ENCODE data around the gene BLTP1. TPM values are rescaled to one million over a fixed set of nuclear protein-coding genes. Genes with fewer than 3 reads are reported as not detected.

BLTP1 gene
- polyA plus RNA-seq, 1 experiment: 69.3 TPM

GRCh38 chr4:122131562-122132157 is 20.5 kb upstream of the BLTP1 start:
- ChIA-PET CTCF (no interaction called here), POLR2A (no interaction called here)
- H3K4me3 ChIP-seq (ENCODE audit: low read depth, low read length): no peak overlapping the region
- H3K27me3 ChIP-seq (ENCODE audit: control insufficient read depth, insufficient read depth, low read length): no peaks in the 10 kb centered on the region
- no peaks in the 10 kb centered on the region for H3K9me3 ChIP-seq (ENCODE audit: control insufficient read depth, insufficient read depth, low read length)
- H3K27ac ChIP-seq (ENCODE audit: low read depth, low read length): no peak overlapping the region
- no peak for DNase-seq (ENCODE audit: low read depth, low spot score)
- TF ChIP-seq CTCF (IDR thresholded peaks at IDR 0.05; ENCODE audit: low read depth, low read length): no peak

GRCh38 chr4:122132891-122133290 is 19.2 kb upstream of the BLTP1 start:
- no peak overlapping the region for H3K4me3 ChIP-seq (ENCODE audit: low read depth, low read length)
- TF ChIP-seq CTCF (IDR thresholded peaks at IDR 0.05; ENCODE audit: low read depth, low read length): no peak
- H3K27ac ChIP-seq (ENCODE audit: low read depth, low read length): no peak overlapping the region
- no peaks in the 10 kb centered on the region for H3K27me3 ChIP-seq (ENCODE audit: control insufficient read depth, insufficient read depth, low read length)
- ChIA-PET POLR2A (no interaction called here), CTCF (no interaction called here)
- H3K9me3 ChIP-seq (ENCODE audit: control insufficient read depth, insufficient read depth, low read length): no peaks in the 10 kb centered on the region
- no peak for DNase-seq (ENCODE audit: low read depth, low spot score)

GRCh38 chr4:122139139-122139538 is 13.0 kb upstream of the BLTP1 start:
- ChIA-PET CTCF (interaction anchor here (0.8 kb wide), 1 partner anchor 35 kb away, joined by 4 read pairs; no protein-coding TSS in a partner anchor), POLR2A (no interaction called here)
- DNase-seq (ENCODE audit: low read depth, low spot score): no peak
- TF ChIP-seq CTCF (IDR thresholded peaks at IDR 0.05; ENCODE audit: low read depth, low read length): no peak
- H3K27ac ChIP-seq (ENCODE audit: low read depth, low read length): no peak overlapping the region
- no peak overlapping the region for H3K4me3 ChIP-seq (ENCODE audit: low read depth, low read length)
- H3K9me3 ChIP-seq (ENCODE audit: control insufficient read depth, insufficient read depth, low read length): no peaks in the 10 kb centered on the region
- H3K27me3 ChIP-seq (ENCODE audit: control insufficient read depth, insufficient read depth, low read length): no peaks in the 10 kb centered on the region

GRCh38 chr4:122140834-122141233 is 11.3 kb upstream of the BLTP1 start:
- H3K4me3 ChIP-seq (ENCODE audit: low read depth, low read length): no peak overlapping the region
- H3K27ac ChIP-seq (ENCODE audit: low read depth, low read length): no peak overlapping the region
- CTCF ChIA-PET: no interaction called here
- TF ChIP-seq CTCF (IDR thresholded peaks at IDR 0.05; ENCODE audit: low read depth, low read length): no peak
- no peak for DNase-seq (ENCODE audit: low read depth, low spot score)
- POLR2A ChIA-PET: no interaction called here
- H3K27me3 ChIP-seq (ENCODE audit: control insufficient read depth, insufficient read depth, low read length): peaks cover 5% of the 10 kb centered on the region
- H3K9me3 ChIP-seq (ENCODE audit: control insufficient read depth, insufficient read depth, low read length): no peaks in the 10 kb centered on the region

- DNase-seq (ENCODE audit: low read depth, low spot score): no peak
- peaks cover 5% of the 10 kb centered on the region for H3K27me3 ChIP-seq (ENCODE audit: control insufficient read depth, insufficient read depth, low read length)
- no peak overlapping the region for H3K27ac ChIP-seq (ENCODE audit: low read depth, low read length)
- ChIA-PET POLR2A (no interaction called here), CTCF (no interaction called here)
- no peak overlapping the region for H3K4me3 ChIP-seq (ENCODE audit: low read depth, low read length)
- H3K9me3 ChIP-seq (ENCODE audit: control insufficient read depth, insufficient read depth, low read length): no peaks in the 10 kb centered on the region
- TF ChIP-seq CTCF (IDR thresholded peaks at IDR 0.05; ENCODE audit: low read depth, low read length): no peak
Observed at GRCh38 chr4:122142687-122143086, 9.4 kb upstream of the BLTP1 start.

All from AG04450 (cell line).